Endometrial microvascular endothelial cells (primary cell): Measurements from ENCODE around the gene FAM184B. TPM values are rescaled to one million over a fixed set of nuclear protein-coding genes. Genes with fewer than 3 reads are reported as not detected.
"Not testable (repeated sequence)": the region's sequence is repeated elsewhere in the genome, so short reads cannot be mapped to it uniquely, and the experiment has no call there.

Experiments
- in situ Hi-C: cut with HindIII; loops from 2 replicates; pipeline ENCODE4 v1.10.0; 2017; ENCODE audit warnings: low sequenced_read_pairs, low pct_unique_long_range_greater_than_20kb; ENCODE audit errors: inconsistent ontology term
- total RNA-seq: library from RNA; depleted of rRNA; stranded (reverse); fragments of >200 nt; gene quantifications from one replicate; pipeline ENCODE4 v1.2.3, GENCODE V29; 2015; ENCODE audit errors: inconsistent ontology term

FAM184B gene
- total RNA-seq, 1 donor from 2014 or later = not detected

DNA sequence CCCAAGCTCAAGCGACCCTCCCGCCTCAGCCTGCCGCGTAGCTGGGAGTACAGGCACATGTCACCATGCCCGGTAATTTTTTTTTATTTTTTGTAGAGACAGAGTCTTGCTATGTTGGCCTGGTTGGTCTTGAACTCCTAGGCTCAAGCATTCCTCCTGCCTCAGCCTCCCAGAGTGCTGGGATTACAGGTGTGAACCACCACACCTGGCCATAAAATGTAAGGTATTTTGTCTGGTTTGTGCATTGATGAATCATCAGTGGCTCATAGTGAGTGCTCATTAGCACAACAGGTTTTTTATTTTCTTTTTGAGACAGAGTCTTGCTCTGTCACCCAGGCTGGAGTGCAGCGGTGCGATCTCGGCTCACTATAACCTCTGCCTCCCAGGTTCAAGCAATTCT is 122.2 kb downstream of the FAM184B start:
- in situ Hi-C loops = not testable (repeated sequence)

- in situ Hi-C loops = no loop called here
These were observed 123.6 kb downstream of the FAM184B start for GRCh38 chr4:17657849-17658248.

DNA sequence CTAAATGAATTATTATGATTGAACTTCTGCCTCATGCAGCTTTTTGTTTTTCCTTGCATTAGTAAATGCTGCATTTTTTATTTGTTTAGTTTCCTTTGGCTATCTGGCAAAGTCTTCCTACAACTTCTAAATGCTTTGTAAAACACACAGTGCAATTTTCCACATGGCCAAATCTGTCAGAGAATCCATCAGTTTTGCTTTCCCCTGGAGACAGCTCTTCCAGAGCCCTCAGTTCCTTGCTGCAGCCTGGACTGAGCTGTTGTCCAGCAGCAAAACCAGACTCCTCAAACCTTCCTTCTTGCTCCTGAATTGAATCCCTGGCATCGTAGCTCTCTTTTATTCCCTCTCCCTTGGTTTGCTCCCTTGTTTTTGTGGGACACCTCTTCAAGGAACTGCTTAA is 124.3 kb downstream of the FAM184B start:
- in situ Hi-C loops = no loop called here

- in situ Hi-C loops = no loop called here
These were observed 126.7 kb downstream of the FAM184B start for GRCh38 chr4:17654701-17655100.

- in situ Hi-C loops = no loop called here
These were observed 131.0 kb downstream of the FAM184B start for GRCh38 chr4:17650406-17650805.

DNA sequence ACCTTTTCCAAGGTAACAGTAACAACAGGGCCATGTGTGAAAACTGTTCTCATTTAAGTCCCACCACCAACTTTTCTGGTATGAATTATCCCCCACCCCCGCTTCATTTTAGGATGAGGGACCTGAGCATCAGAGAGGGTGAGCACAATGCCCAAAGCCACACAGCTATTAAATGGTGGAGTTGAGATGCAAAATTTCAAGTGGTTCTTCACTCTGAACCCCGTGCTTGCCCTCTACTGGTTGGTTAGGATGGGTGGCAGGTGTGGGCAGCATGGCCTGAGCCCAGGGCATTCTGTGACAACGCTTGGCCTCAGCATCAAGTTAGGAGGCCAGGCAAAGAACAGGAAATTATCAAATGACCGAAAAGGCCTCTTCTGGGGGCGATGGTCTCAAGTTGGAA is 133.5 kb downstream of the FAM184B start:
- in situ Hi-C loops = no loop called here

- in situ Hi-C loops = no loop called here
These were observed 134.1 kb downstream of the FAM184B start for GRCh38 chr4:17647176-17647806.

- in situ Hi-C loops = no loop called here
These were observed 134.7 kb downstream of the FAM184B start for GRCh38 chr4:17646693-17647092.

GRCh38 chr4:17642398-17642783 is 139.0 kb downstream of the FAM184B start:
- in situ Hi-C loops = no loop called here

DNA sequence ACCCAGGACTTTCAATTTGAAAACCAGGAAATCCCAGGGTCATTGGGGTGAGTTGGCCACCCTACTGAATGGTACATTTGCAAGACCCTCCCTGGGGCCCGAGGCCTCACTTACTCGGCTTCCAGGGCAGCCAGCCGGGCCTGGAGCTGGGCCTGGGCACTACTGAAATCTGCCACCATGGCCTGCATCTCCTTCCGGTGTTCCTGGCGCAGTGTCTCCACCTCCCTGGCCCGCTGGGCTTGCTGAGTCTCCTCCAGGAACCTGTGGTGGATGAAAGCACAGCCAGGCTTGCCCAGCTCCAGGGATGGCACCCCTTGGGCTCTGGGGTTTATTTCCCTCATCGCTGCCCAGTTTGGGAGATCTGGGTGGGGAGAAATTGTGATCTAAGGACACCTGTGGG is 142.3 kb downstream of the FAM184B start:
- in situ Hi-C loops = no loop called here

- in situ Hi-C loops = no loop called here
These were observed 144.5 kb downstream of the FAM184B start for GRCh38 chr4:17636696-17637622.

DNA sequence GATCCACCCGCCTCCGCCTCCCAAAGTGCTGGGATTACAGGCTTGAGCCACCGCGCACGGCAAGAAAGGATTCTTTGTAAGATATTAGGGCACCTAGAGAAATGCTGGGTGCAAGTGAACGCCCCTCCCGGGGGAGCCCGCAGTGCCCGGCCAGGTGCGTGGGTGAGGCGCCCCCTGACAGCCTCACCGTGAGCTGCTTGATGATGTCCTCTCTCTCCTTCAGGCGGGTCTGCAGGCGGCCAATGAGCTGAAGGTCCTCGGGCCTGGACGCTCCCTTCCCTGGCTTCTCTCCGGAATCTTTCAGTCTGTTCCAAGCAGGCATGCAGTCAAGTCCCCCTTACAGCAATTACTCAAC is 145.1 kb downstream of the FAM184B start:
- in situ Hi-C loops = no loop called here

- in situ Hi-C loops = no loop called here
These were observed 146.4 kb downstream of the FAM184B start for GRCh38 chr4:17635056-17635455.

DNA sequence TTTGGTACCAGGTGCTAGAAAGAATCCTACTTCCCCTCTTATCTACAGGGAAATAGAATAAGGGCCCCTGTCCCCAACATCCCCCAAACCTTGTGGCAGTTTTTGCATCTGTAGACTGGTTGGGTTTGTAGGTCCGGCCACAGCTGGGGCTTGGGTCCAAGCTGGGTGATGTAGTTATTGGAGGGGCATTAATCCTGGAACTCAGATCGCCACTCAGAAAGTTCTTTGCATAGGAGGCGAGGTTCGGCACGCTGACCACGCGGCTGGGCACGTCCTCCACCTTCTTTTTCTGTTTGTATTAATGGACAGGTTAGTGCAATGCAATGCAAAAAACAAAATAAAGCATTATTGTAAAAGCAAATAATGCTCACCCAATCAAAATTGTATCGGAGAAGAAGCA is 147.8 kb downstream of the FAM184B start:
- in situ Hi-C loops = no loop called here

- in situ Hi-C loops = no loop called here
These were observed 151.2 kb downstream of the FAM184B start for GRCh38 chr4:17630228-17630627.

GRCh38 chr4:17624821-17625220 is 156.6 kb downstream of the FAM184B start:
- in situ Hi-C loops = no loop called here

GRCh38 chr4:17623451-17624001 is 157.9 kb downstream of the FAM184B start:
- in situ Hi-C loops = no loop called here

DNA sequence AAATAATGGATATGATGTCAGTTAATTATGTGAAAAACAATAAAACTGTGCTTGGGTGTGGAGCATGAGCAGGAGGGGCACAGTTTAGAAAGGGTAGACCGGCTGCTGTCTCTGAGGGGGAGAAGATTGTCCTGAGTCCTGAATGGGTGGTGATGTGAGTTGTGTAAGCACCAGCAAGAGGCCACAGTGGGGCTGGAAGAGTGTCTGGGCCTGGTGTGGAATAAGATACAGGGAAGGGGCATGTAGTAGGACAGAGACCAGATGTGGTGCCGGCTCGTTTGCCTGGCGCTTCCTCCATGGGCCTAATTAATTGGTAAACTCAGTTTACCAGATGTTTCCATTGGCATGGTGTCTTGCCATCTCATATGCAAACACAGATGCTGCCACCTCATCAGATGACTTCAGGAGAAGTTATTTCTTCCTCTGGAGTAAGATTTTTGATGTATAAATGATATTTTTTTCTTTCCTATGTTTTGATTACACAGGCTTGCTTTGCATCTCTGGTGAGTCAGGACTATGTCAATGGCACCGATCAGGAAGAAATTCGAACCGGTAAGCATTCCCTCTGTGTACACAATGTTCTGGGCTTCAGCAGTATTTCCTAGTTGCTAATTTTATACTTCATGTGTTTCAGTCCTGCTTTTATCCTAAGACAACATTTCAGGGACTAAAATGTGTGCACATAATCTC is 161.9 kb downstream of the FAM184B start:
- in situ Hi-C loops = no loop called here

GRCh38 chr4:17618926-17619325 is 162.5 kb downstream of the FAM184B start:
- in situ Hi-C loops = no loop called here

DNA sequence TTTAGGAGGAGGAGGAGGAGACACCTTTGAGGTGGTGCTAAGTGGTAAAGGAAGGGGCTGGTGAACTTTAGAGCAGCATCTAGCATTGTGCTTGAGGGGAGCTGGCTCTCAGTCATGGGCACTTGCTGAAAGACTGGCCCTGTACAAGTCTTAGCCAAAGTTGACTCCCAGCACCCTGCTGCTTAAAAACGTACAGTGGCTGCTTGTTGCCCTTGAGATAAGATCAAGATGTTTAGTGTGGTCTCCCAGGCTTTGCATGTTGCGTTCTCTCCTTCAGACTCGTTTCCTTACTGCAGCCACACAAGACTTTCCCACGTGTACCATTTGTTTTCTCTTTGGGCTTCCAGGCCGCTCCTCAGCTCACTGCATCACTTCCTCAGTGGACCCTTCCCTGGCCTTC is 165.1 kb downstream of the FAM184B start:
- in situ Hi-C loops = no loop called here
